HepG2 (cell line): ENCODE measurements around the gene NAV3. TPM values are rescaled to one million over a fixed set of nuclear protein-coding genes. Genes with fewer than 3 reads are reported as not detected.

ENCODE experiments used
- ATAC-seq: fragments of 200-7000 bp; cut with Tn5 transposase; 3 replicates; pipeline ENCODE4 v1.9.1; 2020; ENCODE audit warnings: mild to moderate bottlenecking, moderate library complexity
- BruUV-seq: library from RNA; stranded (reverse); fragments of 400-500 nt; replicated peaks from 2 replicates; lab custom pipeline; 2021; lab: Mats Ljungman, UMichigan
- CTCF ChIA-PET: fragments of 300-600 bp; formaldehyde crosslinking; extraction: SDS; loops from one replicate; lab custom pipeline; 2021; ENCODE audit warnings: low total read pairs, inconsistent platforms, low intra/inter-chr PET ratio; lab: Yijun Ruan, JAX
- POLR2A ChIA-PET: fragments of 350-600 bp; sonication (Branson Sonifier 250); formaldehyde crosslinking; loops from one replicate; lab custom pipeline; 2020; ENCODE audit warnings: antibody characterized with exemption, inconsistent platforms; lab: Yijun Ruan, JAX
- DNase-seq: peaks from one replicate; pipeline ENCODE4 v3.0.0-alpha.2; 2015; ENCODE audit warnings: low spot score
- FAIRE-seq: peaks from 3 replicates; lab custom pipeline; 2011; peaks lifted over from hg19 to GRCh38; lab: Jason Lieb, UNC
- H2AFZ ChIP-seq: one replicate; pipeline ENCODE4 v1.6.1; 2011; ENCODE audit warnings: low read length, inconsistent platforms
- H3K27ac ChIP-seq: fragments of 300-600 bp; 3 replicates; pipeline ENCODE4 v1.8.0; 2011; ENCODE audit warnings: mixed run types, mild to moderate bottlenecking, mixed read lengths, low read length, inconsistent platforms; ENCODE audit not compliant: insufficient read depth; ENCODE audit errors: extremely low read length
- H3K27me3 ChIP-seq, 2 experiments: fragments of 200-600 bp in 1 of 2; 2 replicates in 1 of 2; 3 replicates in 1 of 2; pipeline versions ENCODE4 v1.6.0 to v1.8.0; 2011; ENCODE audit warnings: low read length in 2 of 2, mild to moderate bottlenecking in 2 of 2, moderate library complexity in 2 of 2, inconsistent platforms in 1 of 2; ENCODE audit not compliant: insufficient read depth in 2 of 2, control insufficient read depth in 1 of 2
- H3K36me3 ChIP-seq, 2 experiments: fragments of 200-600 bp in 1 of 2; replicated peaks in 1 of 2; 2 replicates in 1 of 2; 3 replicates in 1 of 2; pipeline versions ENCODE4 v1.5.1 to v1.8.0; 2011; ENCODE audit warnings: low read length in 2 of 2, inconsistent platforms in 1 of 2; ENCODE audit not compliant: insufficient read depth in 2 of 2, control insufficient read depth in 1 of 2
- H3K4me1 ChIP-seq: 2 replicates; pipeline ENCODE4 v1.5.1; 2012; ENCODE audit warnings: low read length, inconsistent platforms; ENCODE audit not compliant: insufficient read depth
- H3K4me2 ChIP-seq: 2 replicates; pipeline ENCODE4 v1.6.0; 2011; ENCODE audit warnings: low read depth, low read length, inconsistent platforms
- H3K4me3 ChIP-seq, 3 experiments: fragments of 200-600 bp in 1 of 3; sonication (generic), shearing (Covaris generic) in 1 of 3; replicated peaks in 1 of 3; 2 replicates each; pipeline ENCODE4 v1.5.1; 2011 to 2016; ENCODE audit warnings: low read length in 3 of 3, inconsistent platforms in 2 of 3, low read depth in 2 of 3, mild to moderate bottlenecking in 2 of 3, control low read depth in 1 of 3, mixed read lengths in 1 of 3; ENCODE audit not compliant: insufficient read depth in 1 of 3
- H3K79me2 ChIP-seq: one replicate; pipeline ENCODE4 v1.6.1; 2011; ENCODE audit warnings: low read length, inconsistent platforms; ENCODE audit not compliant: insufficient read depth
- H3K9ac ChIP-seq: 2 replicates; pipeline ENCODE4 v1.6.0; 2011; ENCODE audit warnings: mild to moderate bottlenecking, low read depth, low read length, inconsistent platforms; ENCODE audit not compliant: insufficient read depth
- H3K9me3 ChIP-seq: 2 replicates; pipeline ENCODE4 v1.5.1; 2012; ENCODE audit warnings: mild to moderate bottlenecking, low read length
- H4K20me1 ChIP-seq: 2 replicates; pipeline ENCODE4 v1.6.0; 2011; ENCODE audit warnings: inconsistent platforms, mild to moderate bottlenecking, low read length, moderate library complexity; ENCODE audit not compliant: insufficient read depth
- AGO1 ChIP-seq: fragments of 200-400 bp; formaldehyde crosslinking; IDR thresholded peaks from 2 replicates; pipeline ENCODE4 v1.6.1; 2017; ENCODE audit warnings: mild to moderate bottlenecking, low read depth, low read length, moderate library complexity; ENCODE audit not compliant: poor library complexity, severe bottlenecking
- BCL3 ChIP-seq: sonication (generic); formaldehyde crosslinking; IDR thresholded peaks from 2 replicates; pipeline ENCODE4 v1.5.1; 2020; ENCODE audit warnings: mild to moderate bottlenecking, missing genetic modification reagents, moderate library complexity
- HNF1A ChIP-seq, 2 experiments: sonication (generic) in 1 of 2; formaldehyde crosslinking in 1 of 2; IDR thresholded peaks; 2 replicates each; pipeline versions ENCODE4 v1.4.0 to v1.6.1; 2016 to 2020; ENCODE audit warnings: borderline replicate concordance in 1 of 2, low read depth in 1 of 2, mild to moderate bottlenecking in 1 of 2, missing genetic modification reagents in 1 of 2
- SKIL ChIP-seq: sonication (generic); formaldehyde crosslinking; IDR thresholded peaks from 2 replicates; pipeline ENCODE4 v1.8.0; 2022; ENCODE audit warnings: missing genetic modification reagents, mild to moderate bottlenecking, moderate library complexity, borderline replicate concordance
- ZBTB34 ChIP-seq: sonication (generic); formaldehyde crosslinking; IDR thresholded peaks from 2 replicates; pipeline ENCODE4 v1.8.0; 2022; ENCODE audit warnings: mild to moderate bottlenecking, missing genetic modification reagents
- ZNF136 ChIP-seq: sonication (generic); formaldehyde crosslinking; IDR thresholded peaks from 2 replicates; pipeline ENCODE4 v1.8.1; 2022; ENCODE audit warnings: low read depth, mild to moderate bottlenecking, moderate library complexity, missing genetic modification reagents
- WGBS: methylation state at CpG from one replicate; pipeline ENCODE4 v1.1.6; 2017; ENCODE audit warnings: low lambda C conversion rate; 5-methylcytosine and 5-hydroxymethylcytosine counted together
- in situ Hi-C: cut with HindIII; loops from 2 replicates; pipeline ENCODE4 v1.10.0; 2017; ENCODE audit warnings: low pct_unique_long_range_greater_than_20kb; ENCODE audit not compliant: extremely low pct_ligation_motif_present
- intact Hi-C: fragments of 100-400 bp; cut with micrococcal nuclease; formaldehyde crosslinking; loops from one replicate; pipeline ENCODE4 v1.10.0; 2022; ENCODE audit not compliant: unreplicated experiment
- polyA plus RNA-seq, 8 experiments: library from polyadenylated mRNA; depleted of rRNA in 3 of 8; stranded (reverse) in 7 of 8; unstranded in 1 of 8; fragments of >200 nt; fragmentation: Illumina TruSeq in 4 of 8; extraction: Trizol in 4 of 8; gene quantifications; 2 replicates each; pipeline versions ENCODE4 v1.2.1 to v1.2.3, GENCODE V29; 2011 to 2016; ENCODE audit warnings: low read depth in 4 of 8, missing spikeins in 1 of 8, mixed read lengths in 1 of 8; ENCODE audit not compliant: insufficient read depth in 1 of 8
- total RNA-seq, 5 experiments: library from RNA; depleted of rRNA; stranded (reverse); fragments of >200 nt; fragmentation: Illumina TruSeq; extraction: Trizol; gene quantifications; 2 replicates each; pipeline ENCODE4 v1.2.3, GENCODE V29; 2016; ENCODE audit warnings: low read depth in 1 of 5
- TF ChIP-seq, protein P1 (sequence below): sonication (generic); formaldehyde crosslinking; conservative IDR thresholded peaks from 2 replicates; pipeline ENCODE4 v1.4.0; 2020; ENCODE audit warnings: missing genetic modification reagents
- TF ChIP-seq, protein P2 (sequence below): sonication (generic); formaldehyde crosslinking; IDR thresholded peaks from 2 replicates; pipeline ENCODE4 v1.4.0; 2020; ENCODE audit warnings: mild to moderate bottlenecking, missing genetic modification reagents

The NAV3 gene
- total and polyA plus RNA-seq, 2 of the 13 experiments (the other 11 are each of a cell fraction or from before 2014, with no cell fraction given): 0.01 to 0.18 TPM

DNA sequence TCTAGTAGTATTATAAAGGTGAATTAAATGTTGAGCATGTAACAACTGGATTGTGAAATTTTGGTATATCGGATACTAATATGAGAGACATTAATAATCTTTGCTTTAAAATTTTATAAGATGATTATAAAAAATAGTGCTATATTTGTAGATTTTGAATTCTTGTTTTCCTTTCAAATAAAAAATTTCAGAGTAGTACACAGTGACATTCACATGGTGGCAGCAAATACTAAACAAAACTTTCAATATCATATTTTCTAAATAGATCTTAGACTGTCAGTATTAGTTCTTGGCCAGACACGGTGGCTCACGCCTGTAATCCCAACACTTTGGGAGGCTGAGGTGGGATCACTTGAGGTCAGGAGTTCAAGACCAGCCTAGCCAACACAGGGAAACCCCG lies 166.0 kb downstream of the NAV3 start:
- H3K9me3 ChIP-seq: no peaks in the 10 kb centered on the region
- H3K27ac ChIP-seq: no peak overlapping the region
- H4K20me1 ChIP-seq: no peaks in the 10 kb centered on the region
- intact Hi-C loops (no loop called here), in situ Hi-C loops (loop anchor here (25.0 kb wide), 1 partner anchor 1341 kb away; no protein-coding TSS in a partner anchor)
- no peak overlapping the region for H3K4me2 ChIP-seq
- DNase-seq (no peak), FAIRE-seq (no peak), ATAC-seq (no peak)
- no peak overlapping the region for H2AFZ ChIP-seq
- no peaks in the 10 kb centered on the region for H3K4me1 ChIP-seq
- BruUV-seq: no TSS peak
- ChIA-PET POLR2A (no interaction called here), CTCF (no interaction called here)
- no peaks in the 10 kb centered on the region for H3K27me3 ChIP-seq
- no peaks in the 10 kb centered on the region for H3K79me2 ChIP-seq
- no peak overlapping the region for H3K4me3 ChIP-seq
- no peaks in the 10 kb centered on the region for H3K36me3 ChIP-seq
- 42% methylated on average over 4 of the region's 4 CpGs for WGBS
- H3K9ac ChIP-seq: no peak overlapping the region
- TF ChIP-seq ZBTB34 (CRISPR knock-in tag) (no peak), AGO1 (no peak), HNF1A (IDR thresholded peaks at IDR 0.05; ENCODE audit: low read depth) (no peak), HNF1A (CRISPR knock-in tag; IDR thresholded peaks at IDR 0.05; ENCODE audit: borderline replicate concordance) (no peak), ZNF136 (CRISPR knock-in tag) (no peak), BCL3 (no peak), SKIL (no peak)
- TF ChIP-seq, protein P1, sequence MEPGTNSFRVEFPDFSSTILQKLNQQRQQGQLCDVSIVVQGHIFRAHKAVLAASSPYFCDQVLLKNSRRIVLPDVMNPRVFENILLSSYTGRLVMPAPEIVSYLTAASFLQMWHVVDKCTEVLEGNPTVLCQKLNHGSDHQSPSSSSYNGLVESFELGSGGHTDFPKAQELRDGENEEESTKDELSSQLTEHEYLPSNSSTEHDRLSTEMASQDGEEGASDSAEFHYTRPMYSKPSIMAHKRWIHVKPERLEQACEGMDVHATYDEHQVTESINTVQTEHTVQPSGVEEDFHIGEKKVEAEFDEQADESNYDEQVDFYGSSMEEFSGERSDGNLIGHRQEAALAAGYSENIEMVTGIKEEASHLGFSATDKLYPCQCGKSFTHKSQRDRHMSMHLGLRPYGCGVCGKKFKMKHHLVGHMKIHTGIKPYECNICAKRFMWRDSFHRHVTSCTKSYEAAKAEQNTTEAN: no peak
- TF ChIP-seq, protein P2, sequence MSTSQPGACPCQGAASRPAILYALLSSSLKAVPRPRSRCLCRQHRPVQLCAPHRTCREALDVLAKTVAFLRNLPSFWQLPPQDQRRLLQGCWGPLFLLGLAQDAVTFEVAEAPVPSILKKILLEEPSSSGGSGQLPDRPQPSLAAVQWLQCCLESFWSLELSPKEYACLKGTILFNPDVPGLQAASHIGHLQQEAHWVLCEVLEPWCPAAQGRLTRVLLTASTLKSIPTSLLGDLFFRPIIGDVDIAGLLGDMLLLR (CRISPR knock-in tag): no peak
- TF ChIP-seq, all 625 proteins: peak for 0
